DMS53 (cell line): ENCODE results near the gene ZNF385D.

Experiments used
- DNase-seq: peaks from one replicate; lab custom pipeline; 2025; lab: John Stamatoyannopoulos, UW

Gene ZNF385D, protein sequence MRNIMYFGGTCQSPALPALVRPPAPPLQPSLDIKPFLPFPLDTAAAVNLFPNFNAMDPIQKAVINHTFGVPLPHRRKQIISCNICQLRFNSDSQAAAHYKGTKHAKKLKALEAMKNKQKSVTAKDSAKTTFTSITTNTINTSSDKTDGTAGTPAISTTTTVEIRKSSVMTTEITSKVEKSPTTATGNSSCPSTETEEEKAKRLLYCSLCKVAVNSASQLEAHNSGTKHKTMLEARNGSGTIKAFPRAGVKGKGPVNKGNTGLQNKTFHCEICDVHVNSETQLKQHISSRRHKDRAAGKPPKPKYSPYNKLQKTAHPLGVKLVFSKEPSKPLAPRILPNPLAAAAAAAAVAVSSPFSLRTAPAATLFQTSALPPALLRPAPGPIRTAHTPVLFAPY

DNA sequence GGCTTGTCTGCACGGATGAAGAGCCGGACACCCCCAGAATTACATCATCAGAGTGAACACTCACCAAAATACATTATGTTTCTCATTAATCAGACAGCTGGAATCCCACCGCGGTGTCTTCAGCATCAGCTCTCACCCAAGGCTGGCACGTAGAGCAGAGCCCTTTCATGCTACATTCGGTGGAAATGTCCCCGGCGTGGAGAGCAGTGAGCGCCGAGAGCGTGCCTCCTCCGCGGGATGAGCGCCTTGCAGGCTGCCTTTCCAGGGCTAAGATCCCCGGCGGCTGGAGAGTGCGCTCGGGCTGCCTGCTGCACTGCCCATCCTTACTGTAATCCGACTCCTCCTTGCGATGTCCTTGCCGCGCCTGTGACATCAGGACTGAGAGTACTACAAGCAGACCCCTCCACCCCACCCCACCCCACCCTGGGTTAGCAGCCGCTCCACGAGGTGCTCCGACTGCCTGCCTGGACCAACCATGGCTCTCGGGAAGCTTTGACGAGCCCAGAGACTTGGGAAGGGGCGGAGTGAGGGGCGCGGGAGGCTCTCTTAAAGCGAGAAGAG lies at the start of gene ZNF385D:
TSS of gene ZNF385D (minus strand) at position 380 of the 561 bp plus-strand sequence. CDS start at position 86, 294 bp downstream.
- peak; percentile 15 for DNase-seq

DNA sequence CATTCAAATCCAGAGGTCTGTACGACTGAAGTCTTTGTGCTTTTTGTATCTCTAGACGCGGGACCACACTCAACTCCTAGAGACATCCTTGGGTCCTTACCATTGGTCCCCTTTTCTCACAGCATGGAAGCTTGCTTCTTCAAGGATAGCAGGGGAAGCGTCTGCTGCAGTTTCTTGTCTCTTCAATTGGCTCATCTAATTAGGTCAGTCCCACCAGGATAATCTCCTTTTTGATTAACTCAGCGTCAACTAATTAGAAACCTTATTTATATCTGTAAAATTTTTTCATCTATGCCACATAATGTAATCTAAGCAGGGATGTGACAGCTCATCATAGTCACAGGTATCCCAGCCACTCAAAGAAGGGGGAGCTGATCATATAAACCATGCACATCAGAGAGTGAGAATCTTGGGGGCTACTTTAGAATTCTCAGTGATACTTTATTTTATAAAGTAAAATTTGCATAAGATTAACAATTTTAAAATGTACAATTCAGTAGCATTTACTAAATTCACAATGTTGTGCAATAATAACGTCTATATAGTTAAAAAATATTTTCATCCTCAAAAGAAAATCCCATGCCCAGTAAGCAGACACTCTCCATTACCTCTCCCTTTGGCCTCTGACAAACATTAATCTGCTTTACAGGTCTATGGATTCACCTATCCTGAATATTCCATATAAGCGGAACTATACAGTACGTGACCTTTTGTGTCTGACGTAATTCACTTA lies 47.5 kb upstream of the ZNF385D start:
- no peak for DNase-seq

DNA sequence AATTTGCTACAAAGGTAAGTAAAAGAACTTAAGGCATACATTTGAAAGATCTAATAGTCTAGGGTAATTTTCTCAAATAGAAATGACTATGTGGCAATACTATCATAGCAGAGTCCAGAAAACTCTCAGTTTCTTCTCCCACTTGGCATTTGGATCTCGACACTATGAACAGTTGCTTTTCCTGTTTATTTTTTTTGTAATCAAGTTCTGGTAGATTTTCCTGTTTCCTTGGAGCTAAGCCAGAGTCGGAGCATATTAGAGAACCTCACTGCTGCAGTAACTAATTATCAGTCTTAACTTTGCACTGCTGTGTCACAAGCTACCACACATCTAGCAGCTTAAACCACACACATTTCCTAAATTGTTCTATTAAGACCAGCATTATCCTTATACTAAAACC lies 44.9 kb upstream of the ZNF385D start:
- no peak for DNase-seq

DNA sequence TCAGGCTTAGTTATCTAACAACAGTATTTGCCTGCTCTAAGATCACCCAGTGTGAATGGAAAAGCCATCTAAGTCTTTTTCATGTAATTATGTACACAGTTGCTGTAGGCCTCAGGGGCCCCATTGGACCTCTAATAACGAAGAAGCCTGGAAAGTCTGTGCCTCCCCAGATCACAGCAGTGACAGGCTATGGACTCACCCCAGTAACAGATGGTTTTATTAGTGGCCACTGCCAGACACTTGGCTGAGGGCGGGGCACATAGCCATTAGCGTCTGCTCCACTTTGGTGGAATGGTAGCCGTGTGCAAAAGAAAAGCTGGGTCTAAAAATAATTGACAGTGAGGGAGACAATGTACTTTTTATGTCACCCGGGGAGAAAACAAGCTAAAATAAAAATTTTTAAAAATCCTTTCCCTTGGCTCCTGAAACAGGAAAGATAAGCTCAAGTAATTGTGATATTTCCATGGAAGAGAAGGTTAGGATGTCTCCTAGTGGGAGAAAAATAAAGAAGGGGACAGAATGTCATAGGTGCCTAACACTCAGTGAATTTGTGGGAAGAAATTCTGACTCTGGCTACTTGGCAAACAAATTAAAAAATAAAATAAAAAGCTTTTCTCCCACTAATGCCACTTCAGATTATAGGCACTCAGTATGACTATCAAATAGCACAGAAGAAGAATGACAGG lies 44.3 kb upstream of the ZNF385D start:
- no peak for DNase-seq

DNA sequence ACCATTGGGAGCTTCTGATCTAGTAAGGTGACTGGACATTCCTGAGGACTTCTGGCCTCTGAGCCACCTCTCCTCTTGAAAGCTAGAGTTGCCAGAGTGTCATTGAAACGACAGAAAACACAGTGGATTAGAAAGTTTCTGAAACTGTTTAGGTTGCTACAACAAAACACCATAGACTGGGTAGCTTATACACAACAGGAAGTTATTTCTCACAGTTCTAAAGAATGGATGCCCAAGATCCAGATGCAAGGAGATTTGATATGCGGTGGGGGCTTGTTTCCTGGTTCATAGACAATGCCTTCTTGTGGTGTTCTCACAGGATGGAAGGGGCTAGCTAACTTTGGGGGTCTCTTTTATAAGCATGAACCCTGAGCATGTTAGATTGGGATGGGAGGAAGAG lies 43.3 kb upstream of the ZNF385D start:
- no peak for DNase-seq

DNA sequence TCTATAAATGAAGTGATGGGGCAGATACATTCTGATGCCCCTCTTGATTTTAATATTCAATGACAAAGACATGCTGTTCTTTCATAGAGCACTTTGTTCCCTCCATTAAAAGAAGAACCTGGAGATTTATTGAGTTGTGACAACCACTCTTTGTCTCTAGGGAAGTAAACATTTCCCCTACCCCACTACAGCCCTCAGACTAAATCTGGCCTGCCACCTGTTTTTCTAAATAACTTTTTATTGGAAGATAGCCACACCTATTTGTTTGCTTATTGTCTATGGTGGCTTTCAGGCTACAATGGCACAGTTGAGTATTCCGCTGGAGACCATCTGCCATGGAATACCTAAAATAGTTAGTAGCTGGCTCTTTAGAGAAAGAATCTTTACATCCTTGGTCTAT lies 41.2 kb upstream of the ZNF385D start:
- DNase-seq: no peak

DNA sequence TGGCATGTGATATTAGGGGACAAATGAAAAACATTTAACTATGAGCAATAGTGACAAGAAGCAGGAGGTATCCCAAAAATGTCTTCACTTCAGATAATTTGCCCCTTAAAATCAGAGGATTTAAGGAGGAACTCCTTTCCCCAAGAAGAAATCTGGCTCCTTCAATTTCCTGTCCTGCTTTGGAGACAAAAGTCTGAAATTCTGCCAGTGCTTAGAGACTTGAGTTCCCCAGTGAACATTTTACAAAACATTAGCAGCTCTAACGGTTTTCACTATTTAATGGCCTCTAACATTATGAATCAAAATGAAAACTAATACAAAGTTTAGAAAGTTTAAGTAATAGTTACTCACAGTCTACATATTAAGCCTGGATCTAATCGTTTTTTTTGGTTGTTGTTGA lies 40.3 kb upstream of the ZNF385D start:
- no peak for DNase-seq

DNA sequence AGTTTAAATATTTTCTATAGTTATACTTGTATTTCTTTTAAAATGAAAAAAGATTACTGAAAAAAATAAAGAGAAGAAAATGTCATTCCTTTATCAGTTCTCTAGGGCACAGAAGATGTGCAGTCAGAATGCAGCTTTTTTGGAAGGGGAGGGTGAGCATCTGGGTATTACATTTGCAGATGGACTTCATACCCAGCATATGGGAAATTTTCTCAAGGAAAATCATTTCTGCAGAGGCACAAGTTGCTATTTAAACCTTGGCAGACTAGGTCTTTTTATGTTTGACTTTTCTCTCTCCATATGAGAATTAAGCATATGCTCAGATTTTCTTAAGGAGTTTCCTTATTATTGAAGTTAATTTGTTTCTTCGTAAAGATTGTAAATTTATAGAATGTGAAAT lies 39.5 kb upstream of the ZNF385D start:
- no peak for DNase-seq

DNA sequence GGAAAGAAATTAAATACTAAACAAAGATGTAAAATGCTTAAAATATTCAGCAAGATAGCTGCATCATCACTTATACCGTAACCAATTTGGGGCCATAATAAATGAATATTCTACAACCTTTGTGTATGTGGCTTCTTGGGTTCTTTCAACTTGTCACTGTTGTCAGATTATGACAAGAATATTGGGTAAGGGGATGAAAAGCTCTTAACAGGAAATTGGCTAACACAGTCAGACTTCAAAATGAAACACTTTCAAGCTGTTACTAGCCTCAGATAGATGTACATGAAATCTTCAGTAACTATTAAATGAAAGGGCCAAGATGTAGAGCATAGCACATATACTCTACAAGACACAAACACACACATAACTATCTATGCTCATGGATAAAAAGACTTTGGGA lies 38.7 kb upstream of the ZNF385D start:
- no peak for DNase-seq

DNA sequence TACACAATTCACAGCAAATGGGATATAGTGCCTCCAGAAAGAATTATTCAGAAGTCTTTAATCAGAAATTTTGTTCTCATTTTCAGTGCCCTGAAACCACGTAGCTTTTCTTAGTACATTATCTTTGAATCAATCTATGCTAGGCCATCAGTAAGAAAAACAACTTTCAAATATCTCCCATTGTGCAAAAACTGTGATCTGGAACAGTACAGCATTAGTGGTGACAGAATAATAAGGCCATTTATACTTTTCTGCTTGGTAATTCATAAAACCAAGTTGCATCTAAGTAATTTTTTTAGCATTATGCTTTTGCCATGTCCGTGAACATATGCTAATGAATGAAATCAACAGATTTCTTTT lies 35.4 kb upstream of the ZNF385D start:
- no peak for DNase-seq

DNA sequence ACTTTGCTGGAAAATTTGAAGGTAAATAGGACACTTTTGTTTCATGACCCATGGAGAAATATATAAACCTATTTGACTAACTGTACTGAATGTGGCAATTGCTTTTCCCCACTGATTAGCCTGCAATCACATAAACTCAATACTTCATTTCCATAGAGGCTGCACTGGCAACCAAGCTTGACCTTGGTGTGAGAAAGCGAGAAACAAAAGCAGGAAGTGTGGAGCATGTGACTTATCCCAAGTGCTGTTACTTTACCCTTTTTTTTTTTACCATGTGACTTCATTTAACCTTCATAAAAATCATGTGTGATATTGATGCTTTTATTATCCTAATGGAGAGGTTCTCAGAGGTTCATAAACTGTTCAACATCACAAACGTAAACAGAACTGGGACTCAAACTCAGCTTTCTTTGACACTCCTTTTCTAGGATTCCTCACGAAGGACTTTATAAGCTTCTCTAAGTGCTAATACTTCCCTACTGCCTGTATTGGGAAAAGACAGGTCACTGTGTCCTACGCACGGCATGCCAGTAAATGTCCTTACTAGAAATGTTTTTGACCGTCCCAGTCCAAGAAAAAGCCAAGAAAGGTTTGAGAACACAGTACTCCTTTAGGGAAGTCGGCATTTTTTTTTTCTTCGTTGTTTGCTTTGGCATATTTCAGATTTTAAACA lies 34.9 kb upstream of the ZNF385D start:
- DNase-seq: no peak

DNA sequence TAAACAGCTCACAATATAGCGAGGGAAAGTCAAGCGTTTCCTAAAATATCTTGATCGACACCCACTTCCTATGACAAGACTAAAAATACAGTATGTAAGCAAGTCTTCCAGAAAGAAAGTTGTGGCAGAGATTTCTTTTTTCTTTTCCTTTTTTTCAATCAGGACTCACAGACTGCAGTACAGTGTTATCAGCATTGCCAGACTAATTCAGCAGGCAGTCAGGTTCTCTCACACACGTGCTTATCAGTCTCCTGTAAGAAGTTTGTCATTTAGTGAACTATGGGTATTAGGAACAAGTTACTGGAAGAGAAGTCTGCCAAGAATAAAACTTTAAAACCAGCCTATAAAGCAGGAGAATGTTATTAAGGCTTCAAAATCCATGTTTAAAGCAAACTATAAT lies 32.8 kb upstream of the ZNF385D start:
- DNase-seq: no peak

DNA sequence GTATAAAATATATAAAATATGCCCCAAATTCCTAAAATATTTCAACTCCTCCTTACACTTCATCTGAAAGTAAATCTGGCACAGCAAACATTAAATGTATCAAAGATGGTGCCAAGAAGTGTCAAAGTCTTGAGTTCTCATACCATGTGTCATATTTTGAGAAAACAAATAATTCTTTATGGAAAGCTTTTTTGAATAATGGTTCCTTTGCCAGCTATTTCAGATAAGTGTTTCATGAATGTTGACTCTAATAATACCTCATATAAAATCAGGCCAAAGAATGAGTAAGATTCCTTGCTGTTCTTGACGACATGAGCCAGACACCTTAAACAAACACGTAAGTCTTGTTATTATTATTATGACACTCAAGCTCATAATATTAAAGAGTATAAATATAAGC lies 30.3 kb upstream of the ZNF385D start:
- DNase-seq: no peak

DNA sequence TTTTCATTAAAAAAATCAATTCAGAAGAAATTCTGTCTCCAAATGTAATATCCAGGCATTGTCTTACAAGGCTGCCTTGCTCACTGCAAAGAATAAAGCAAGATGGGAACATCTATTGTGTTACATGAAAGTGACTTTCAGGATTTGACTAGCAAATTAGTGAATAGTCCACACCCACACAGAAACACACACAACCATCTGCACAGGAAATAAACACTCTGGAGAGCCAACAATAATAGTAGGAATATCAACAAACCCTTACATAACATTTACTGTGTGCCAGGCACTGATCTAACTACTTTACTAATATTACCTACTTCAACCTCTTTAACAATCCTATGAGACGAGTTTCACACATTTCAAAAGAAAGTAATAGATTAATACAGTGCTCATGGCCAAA lies 28.9 kb upstream of the ZNF385D start:
- no peak for DNase-seq

DNA sequence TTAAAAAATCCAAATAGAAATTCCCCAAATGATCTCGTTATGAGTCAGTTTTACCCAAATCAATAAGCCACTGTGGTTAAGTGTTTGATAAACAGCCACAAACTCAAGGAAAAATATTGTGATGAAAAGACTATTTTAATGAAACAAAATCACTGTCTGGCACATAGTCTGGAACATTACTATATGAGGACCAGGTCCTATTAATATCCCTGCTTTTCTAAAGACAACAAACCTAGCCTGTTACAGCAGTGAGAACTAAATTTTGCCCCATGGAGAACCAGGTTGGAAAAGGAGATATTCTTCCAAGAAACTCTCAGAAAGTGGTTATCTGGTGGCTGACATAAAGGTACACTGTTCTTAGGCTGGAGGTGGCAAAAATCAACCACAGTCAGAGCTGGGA lies 27.7 kb upstream of the ZNF385D start:
- DNase-seq: no peak

DNA sequence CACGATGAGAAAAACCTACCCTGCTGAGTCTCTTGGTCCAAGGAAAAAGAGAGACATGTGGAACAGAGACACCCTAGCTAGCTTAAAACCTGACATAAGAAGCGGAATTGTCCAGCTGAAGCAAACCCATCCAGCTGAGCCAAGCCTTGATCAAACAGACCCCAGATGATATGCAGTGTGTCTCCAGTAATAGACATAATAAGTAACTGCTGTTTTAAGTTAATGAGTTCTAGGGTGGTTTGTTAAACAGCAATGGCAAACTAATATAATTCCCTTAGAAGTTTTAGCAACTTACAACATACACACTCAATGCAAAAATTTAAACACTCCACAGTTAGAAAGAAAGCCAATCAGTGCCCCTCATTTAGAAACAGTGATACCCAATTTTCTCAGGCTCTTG lies 26.8 kb upstream of the ZNF385D start:
- DNase-seq: no peak

DNA sequence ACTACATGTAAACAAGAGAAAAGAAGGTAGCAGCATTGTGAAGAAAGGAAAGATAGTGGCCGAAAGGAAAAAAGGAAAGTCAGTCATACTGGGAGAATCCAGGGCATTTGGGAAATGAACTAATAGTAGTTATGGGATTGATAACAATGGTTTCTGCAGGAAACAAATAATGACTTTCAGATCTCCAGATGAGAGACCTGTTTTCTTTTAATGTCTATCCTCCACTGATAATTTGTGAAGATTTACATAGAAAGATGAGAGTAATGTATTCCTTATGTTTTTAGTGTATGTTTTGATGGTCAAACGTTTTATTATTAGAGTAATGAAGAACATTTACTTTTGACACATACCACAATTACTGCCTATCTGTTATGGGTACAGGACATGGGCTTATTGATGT lies 15.0 kb upstream of the ZNF385D start:
- no peak for DNase-seq

DNA sequence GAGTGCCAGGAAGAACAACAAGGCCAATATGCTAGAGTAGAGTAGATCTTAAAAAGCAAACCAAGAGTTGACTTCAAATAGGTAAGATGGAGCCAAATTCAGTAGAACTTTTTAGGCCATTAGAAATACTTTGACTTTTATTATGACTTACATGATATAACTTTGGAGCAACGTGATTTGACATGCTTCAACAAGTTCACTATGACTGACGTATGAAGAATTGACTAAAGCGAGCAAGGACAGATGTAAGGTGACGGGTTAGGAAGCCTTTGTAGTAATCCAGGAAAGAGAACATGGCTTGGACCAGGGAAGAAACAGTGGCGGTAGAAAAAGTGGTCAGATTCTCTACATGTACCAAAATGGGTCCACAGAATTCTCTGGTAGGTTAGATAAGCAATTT lies 4.9 kb upstream of the ZNF385D start:
- DNase-seq: no peak

DNA sequence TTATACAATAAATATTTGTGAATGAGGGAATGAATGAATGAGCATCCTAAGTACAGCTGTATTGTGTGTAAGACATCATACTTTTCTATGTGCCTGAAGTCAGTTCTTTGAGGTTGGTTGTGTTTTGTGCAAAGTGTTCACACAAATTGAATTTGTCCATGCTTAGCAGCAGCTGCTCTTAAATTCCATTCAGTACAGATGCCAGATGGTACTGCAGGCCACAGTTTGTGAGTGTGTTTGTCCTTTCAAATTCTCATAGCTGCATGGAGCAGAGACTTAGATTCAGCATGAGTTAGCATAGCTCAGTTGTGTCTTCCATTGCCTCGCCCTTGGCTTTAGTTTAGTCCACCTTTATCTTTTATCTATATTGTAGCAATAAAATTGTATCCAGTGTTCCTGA lies 3.8 kb upstream of the ZNF385D start:
- no peak for DNase-seq

DNA sequence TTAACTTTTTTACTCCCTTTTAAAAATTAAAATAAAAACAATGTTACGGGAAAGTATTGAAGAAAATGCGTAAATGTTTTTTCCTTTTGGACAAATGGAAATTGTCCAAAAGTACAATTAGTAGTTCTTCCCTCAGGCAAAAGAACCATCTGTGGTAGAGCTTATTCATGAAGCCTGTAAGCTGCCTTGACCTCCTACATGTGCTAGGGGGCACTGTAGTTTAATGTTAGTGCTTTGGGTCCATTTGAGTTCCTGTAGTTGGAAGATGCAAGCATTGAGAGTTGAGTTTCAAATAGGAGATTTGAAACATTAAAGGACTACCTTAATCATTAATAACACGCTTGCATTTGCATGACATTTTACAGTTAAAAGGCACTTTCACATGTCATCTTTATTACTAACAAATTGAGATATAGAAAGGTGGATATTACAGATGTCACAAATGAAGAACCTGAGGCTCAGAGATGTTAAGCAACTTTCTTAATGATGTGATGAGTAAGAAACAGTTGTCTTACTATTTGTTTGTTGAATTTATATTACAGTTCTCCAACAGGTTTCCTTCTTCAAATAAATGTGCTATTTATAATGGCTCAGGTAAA lies 1.8 kb upstream of the ZNF385D start:
- peak; percentile 60 for DNase-seq

DNA sequence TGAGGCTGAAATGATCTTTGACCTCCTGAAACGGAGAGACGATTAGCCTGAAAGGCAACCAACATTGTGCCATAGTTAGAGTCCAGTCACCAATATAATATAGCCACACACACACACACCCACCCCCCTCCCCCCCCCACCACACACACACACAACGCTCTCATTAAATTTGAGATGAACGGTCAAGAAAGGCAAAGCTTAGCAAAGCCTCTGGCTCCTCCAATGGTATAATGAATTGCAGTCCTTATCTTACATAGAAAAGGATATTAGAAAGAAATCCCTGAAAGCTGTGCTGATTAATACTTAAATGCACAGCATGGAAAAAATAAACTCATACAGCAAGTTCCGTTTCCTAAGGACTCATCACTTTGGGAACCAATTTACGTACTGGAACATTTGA lies 876 bp upstream of the ZNF385D start:
- DNase-seq: no peak
